Omental fat pad (tissue), 4 donors: Measurements from ENCODE around the gene CNTN1. TPM values are rescaled to one million over a fixed set of nuclear protein-coding genes. Genes with fewer than 3 reads are reported as not detected.

Experiments
- ATAC-seq: fragments of 150-250 bp; one replicate; pipeline ENCODE4 v1.9.1; 2016; ENCODE audit warnings: mild to moderate bottlenecking, moderate library complexity; ENCODE audit not compliant: low FRiP score
- DNase-seq: peaks from one replicate; pipeline ENCODE4 v3.0.0-alpha.2; 2019; ENCODE audit warnings: low spot score
- total RNA-seq, 4 donors: library from RNA; depleted of rRNA; stranded (reverse); fragments of >200 nt; gene quantifications; one replicate each; pipeline ENCODE4 v1.1.0, GENCODE V29; 2016
- TF ChIP-seq, protein P1 (sequence below), 3 donors: fragments of 450-650 bp; IDR thresholded peaks; one replicate each; pipeline ENCODE4 v1.5.1; 2016 to 2017; ENCODE audit warnings: antibody characterized with exemption in 3 of 3, mild to moderate bottlenecking in 3 of 3, moderate library complexity in 2 of 3

CNTN1 gene
- total RNA-seq, 4 donors from 2014 or later = 1.1 to 3.6 (median 1.5) TPM

- TF ChIP-seq, protein P1, sequence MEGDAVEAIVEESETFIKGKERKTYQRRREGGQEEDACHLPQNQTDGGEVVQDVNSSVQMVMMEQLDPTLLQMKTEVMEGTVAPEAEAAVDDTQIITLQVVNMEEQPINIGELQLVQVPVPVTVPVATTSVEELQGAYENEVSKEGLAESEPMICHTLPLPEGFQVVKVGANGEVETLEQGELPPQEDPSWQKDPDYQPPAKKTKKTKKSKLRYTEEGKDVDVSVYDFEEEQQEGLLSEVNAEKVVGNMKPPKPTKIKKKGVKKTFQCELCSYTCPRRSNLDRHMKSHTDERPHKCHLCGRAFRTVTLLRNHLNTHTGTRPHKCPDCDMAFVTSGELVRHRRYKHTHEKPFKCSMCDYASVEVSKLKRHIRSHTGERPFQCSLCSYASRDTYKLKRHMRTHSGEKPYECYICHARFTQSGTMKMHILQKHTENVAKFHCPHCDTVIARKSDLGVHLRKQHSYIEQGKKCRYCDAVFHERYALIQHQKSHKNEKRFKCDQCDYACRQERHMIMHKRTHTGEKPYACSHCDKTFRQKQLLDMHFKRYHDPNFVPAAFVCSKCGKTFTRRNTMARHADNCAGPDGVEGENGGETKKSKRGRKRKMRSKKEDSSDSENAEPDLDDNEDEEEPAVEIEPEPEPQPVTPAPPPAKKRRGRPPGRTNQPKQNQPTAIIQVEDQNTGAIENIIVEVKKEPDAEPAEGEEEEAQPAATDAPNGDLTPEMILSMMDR (IDR thresholded peaks at IDR 0.05) = no peak
- ATAC-seq (no peak), DNase-seq (no peak)
These were observed 26.7 kb downstream of the CNTN1 start for GRCh38 chr12:40718878-40719372.

GRCh38 chr12:40723001-40723400 lies 30.8 kb downstream of the CNTN1 start:
- DNase-seq = no peak
- no peak for ATAC-seq
- TF ChIP-seq, protein P1 (IDR thresholded peaks at IDR 0.05) = no peak

DNA sequence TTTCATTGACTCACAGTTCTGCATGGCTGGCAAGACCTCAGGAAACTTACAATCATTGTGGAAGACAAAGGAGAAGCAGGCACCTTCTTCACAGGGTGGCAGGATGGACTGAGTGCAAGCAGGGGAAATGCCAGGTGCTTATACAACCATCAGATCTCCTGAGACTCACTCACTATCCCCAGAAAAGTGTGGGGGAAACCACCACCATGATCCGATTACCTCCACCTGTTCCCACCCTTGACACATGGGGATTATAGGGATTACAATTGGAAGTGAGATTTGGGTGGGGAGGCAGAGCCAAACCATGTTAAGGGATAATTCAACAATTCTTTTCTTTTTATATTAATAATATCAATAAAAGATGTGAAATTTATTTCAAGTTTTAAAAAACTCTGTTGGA lies 34.1 kb downstream of the CNTN1 start:
- TF ChIP-seq, protein P1 (IDR thresholded peaks at IDR 0.05) = no peak
- DNase-seq = no peak
- ATAC-seq = no peak

GRCh38 chr12:40727774-40728483 lies 35.7 kb downstream of the CNTN1 start:
- no peak for DNase-seq
- TF ChIP-seq, protein P1 (IDR thresholded peaks at IDR 0.05) = no peak
- ATAC-seq = no peak

GRCh38 chr12:40730281-40730680 lies 38.0 kb downstream of the CNTN1 start:
- ATAC-seq (no peak), DNase-seq (no peak)
- TF ChIP-seq, protein P1 (IDR thresholded peaks at IDR 0.05) = no peak

DNA sequence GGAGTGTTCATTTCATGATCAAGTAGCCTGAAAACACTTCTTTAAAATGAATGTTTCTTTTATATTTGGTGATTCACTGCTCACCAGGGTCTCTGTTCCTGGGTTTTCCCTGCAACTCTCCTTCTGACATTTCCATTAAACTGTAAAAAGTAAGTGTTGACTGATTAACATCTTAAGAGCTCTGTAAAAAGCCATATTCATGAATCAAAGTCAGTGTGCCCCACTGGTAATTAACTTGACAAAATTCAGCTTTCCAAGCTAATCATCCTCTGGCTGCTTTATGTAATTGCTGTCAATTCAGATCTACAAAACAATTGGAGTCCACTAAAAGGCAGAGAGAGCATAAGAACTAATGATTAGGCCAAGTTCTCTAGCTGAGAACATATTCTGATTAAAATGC lies 41.6 kb downstream of the CNTN1 start:
- TF ChIP-seq, protein P1 (IDR thresholded peaks at IDR 0.05) = no peak
- no peak for DNase-seq
- ATAC-seq = no peak

DNA sequence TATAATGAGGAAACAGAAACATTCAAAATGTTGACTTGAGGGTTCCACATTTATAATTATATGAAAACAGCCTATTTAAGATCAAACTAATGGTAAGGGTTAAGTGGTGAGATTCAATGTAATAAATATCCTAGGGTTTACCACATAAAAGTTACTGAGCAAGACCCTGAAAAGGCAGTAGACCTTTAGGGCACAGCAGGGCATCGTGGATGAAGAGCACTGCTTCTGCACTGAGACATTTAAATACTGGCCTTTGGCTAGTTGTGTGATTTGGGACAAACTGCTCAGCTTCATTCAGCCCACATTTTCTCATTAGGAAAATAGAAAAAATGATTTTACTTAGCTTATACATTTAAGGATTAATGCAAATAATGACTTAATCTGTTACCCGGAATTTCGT lies 42.0 kb downstream of the CNTN1 start:
- no peak for ATAC-seq
- no peak for DNase-seq
- TF ChIP-seq, protein P1 (IDR thresholded peaks at IDR 0.05) = no peak
